Stimulated activated memory B cell treated with anti-CD40 and anti-IgM and Interleukin-4, amounts not matched to agents 10 μg/mL and 1 μg/mL and 100 μg/mL, for 72 hours (primary cell): ENCODE data around the gene NEU1.
"Not testable (repeated sequence)": the region's sequence is repeated elsewhere in the genome, so short reads cannot be mapped to it uniquely, and the experiment has no call there.

Source experiments
- ATAC-seq: fragments of 150-1000 bp; cut with Tn5 transposase; 2 replicates; pipeline ENCODE4 v1.10.0; 2021
- H3K27ac Mint-ChIP-seq: one replicate; pipeline ENCODE4 v1.8.0; 2022; ENCODE audit warnings: mild to moderate bottlenecking, mixed read lengths
- H3K27me3 Mint-ChIP-seq: one replicate; pipeline ENCODE4 v1.8.0; 2022; ENCODE audit warnings: mixed read lengths
- H3K36me3 Mint-ChIP-seq: one replicate; pipeline ENCODE4 v1.8.0; 2022; ENCODE audit warnings: mixed read lengths
- H3K4me1 Mint-ChIP-seq: one replicate; pipeline ENCODE4 v1.8.0; 2022; ENCODE audit warnings: mixed read lengths
- H3K4me3 Mint-ChIP-seq: one replicate; pipeline ENCODE4 v1.8.0; 2022; ENCODE audit warnings: mild to moderate bottlenecking, moderate library complexity, mixed read lengths
- H3K9me3 Mint-ChIP-seq: one replicate; pipeline ENCODE4 v1.8.0; 2022; ENCODE audit warnings: mixed read lengths

The NEU1 gene

GRCh38 chr6:31869343-31869742, 6.7 kb upstream of the NEU1 start:
- Mint-ChIP-seq H3K4me1 (peaks cover 4% of the 10 kb centered on the region), H3K9me3 (no peaks in the 10 kb centered on the region), H3K4me3 (no peak overlapping the region), H3K27me3 (peaks cover 8% of the 10 kb centered on the region), H3K27ac (no peak overlapping the region), H3K36me3 (no peaks in the 10 kb centered on the region)
- no peak for ATAC-seq

- H3K27me3 Mint-ChIP-seq, H3K27ac Mint-ChIP-seq, H3K4me3 Mint-ChIP-seq, H3K9me3 Mint-ChIP-seq, H3K36me3 Mint-ChIP-seq, ATAC-seq: not testable (repeated sequence)
- H3K4me1 Mint-ChIP-seq = peaks cover 12% of the 10 kb centered on the region
Measured at GRCh38 chr6:31868658-31868971, 6.0 kb upstream of the NEU1 start.

GRCh38 chr6:31865205-31866118, 2.8 kb upstream of the NEU1 start:
- no peak overlapping the region for H3K4me3 Mint-ChIP-seq

GRCh38 chr6:31864818-31865204, 2.2 kb upstream of the NEU1 start:
- Mint-ChIP-seq H3K4me1 (peaks cover 28% of the 10 kb centered on the region), H3K27ac (no peak overlapping the region), H3K36me3 (peaks cover 11% of the 10 kb centered on the region), H3K27me3 (no peaks in the 10 kb centered on the region), H3K9me3 (no peaks in the 10 kb centered on the region), H3K4me3 (no peak overlapping the region)
- ATAC-seq = no peak

More at GRCh38 chr6:31865205-31866118, 2.8 kb upstream of the NEU1 start:
- ATAC-seq = no peak
- peaks cover 28% of the 10 kb centered on the region for H3K4me1 Mint-ChIP-seq
- H3K36me3 Mint-ChIP-seq = peaks cover 5% of the 10 kb centered on the region
- H3K27ac Mint-ChIP-seq = no peak overlapping the region
- H3K9me3 Mint-ChIP-seq = no peaks in the 10 kb centered on the region
- H3K27me3 Mint-ChIP-seq = no peaks in the 10 kb centered on the region

GRCh38 chr6:31864123-31864562, 1.5 kb upstream of the NEU1 start:
- Mint-ChIP-seq H3K36me3 (peaks cover 17% of the 10 kb centered on the region), H3K4me1 (peaks cover 28% of the 10 kb centered on the region), H3K4me3 (peak overlapping the region; percentile 96), H3K27ac (peak overlapping the region; percentile 91)
- H3K27me3 Mint-ChIP-seq, ATAC-seq, H3K9me3 Mint-ChIP-seq: not testable (repeated sequence)

- H3K36me3 Mint-ChIP-seq = peaks cover 31% of the 10 kb centered on the region
- H3K27me3 Mint-ChIP-seq = no peaks in the 10 kb centered on the region
- no peak for ATAC-seq
Measured at GRCh38 chr6:31861919-31862343, 690 bp downstream of the NEU1 start.

GRCh38 chr6:31861150-31861549, 1.5 kb downstream of the NEU1 start:
- Mint-ChIP-seq H3K4me3 (peak overlapping the region; percentile 96), H3K27me3 (no peaks in the 10 kb centered on the region), H3K27ac (peak overlapping the region; percentile 91), H3K4me1 (peaks cover 28% of the 10 kb centered on the region), H3K36me3 (peaks cover 36% of the 10 kb centered on the region), H3K9me3 (no peaks in the 10 kb centered on the region)
- ATAC-seq = no peak

More at GRCh38 chr6:31861919-31862343, 690 bp downstream of the NEU1 start:
- peaks cover 28% of the 10 kb centered on the region for H3K4me1 Mint-ChIP-seq
- H3K4me3 Mint-ChIP-seq = peak overlapping the region; percentile 96
- no peaks in the 10 kb centered on the region for H3K9me3 Mint-ChIP-seq
- peak overlapping the region; percentile 91 for H3K27ac Mint-ChIP-seq

GRCh38 chr6:31860349-31860748, 2.3 kb downstream of the NEU1 start:
- Mint-ChIP-seq H3K27me3 (no peaks in the 10 kb centered on the region), H3K4me3 (no peak overlapping the region), H3K36me3 (peaks cover 36% of the 10 kb centered on the region), H3K9me3 (no peaks in the 10 kb centered on the region), H3K27ac (no peak overlapping the region), H3K4me1 (peaks cover 28% of the 10 kb centered on the region)
- ATAC-seq = no peak

- Mint-ChIP-seq H3K4me3 (no peak overlapping the region), H3K36me3 (peaks cover 36% of the 10 kb centered on the region), H3K4me1 (peaks cover 28% of the 10 kb centered on the region), H3K27ac (no peak overlapping the region), H3K9me3 (no peaks in the 10 kb centered on the region), H3K27me3 (no peaks in the 10 kb centered on the region)
- ATAC-seq = no peak
Measured at GRCh38 chr6:31859923-31860322, 2.7 kb downstream of the NEU1 start.

GRCh38 chr6:31858707-31859106, 3.9 kb downstream of the NEU1 start:
- H3K27ac Mint-ChIP-seq = no peak overlapping the region
- no peaks in the 10 kb centered on the region for H3K9me3 Mint-ChIP-seq
- peaks cover 36% of the 10 kb centered on the region for H3K36me3 Mint-ChIP-seq
- ATAC-seq = no peak
- no peaks in the 10 kb centered on the region for H3K27me3 Mint-ChIP-seq
- no peak overlapping the region for H3K4me3 Mint-ChIP-seq
- H3K4me1 Mint-ChIP-seq = peaks cover 17% of the 10 kb centered on the region

GRCh38 chr6:31857774-31858173, 4.8 kb downstream of the NEU1 start:
- not testable (repeated sequence) for H3K4me3 Mint-ChIP-seq, ATAC-seq, H3K27me3 Mint-ChIP-seq, H3K27ac Mint-ChIP-seq, H3K9me3 Mint-ChIP-seq
- Mint-ChIP-seq H3K4me1 (peaks cover 13% of the 10 kb centered on the region), H3K36me3 (peaks cover 38% of the 10 kb centered on the region)

- ATAC-seq, H3K27ac Mint-ChIP-seq, H3K4me1 Mint-ChIP-seq, H3K9me3 Mint-ChIP-seq, H3K27me3 Mint-ChIP-seq, H3K4me3 Mint-ChIP-seq: not testable (repeated sequence)
- peaks cover 18% of the 10 kb centered on the region for H3K36me3 Mint-ChIP-seq
Measured at GRCh38 chr6:31851980-31852718, 10.5 kb downstream of the NEU1 start.

GRCh38 chr6:31851485-31851832, 11.2 kb downstream of the NEU1 start:
- H3K27me3 Mint-ChIP-seq = no peaks in the 10 kb centered on the region
- H3K9me3 Mint-ChIP-seq = no peaks in the 10 kb centered on the region
- ATAC-seq = no peak
- H3K4me1 Mint-ChIP-seq = no peaks in the 10 kb centered on the region
- no peak overlapping the region for H3K4me3 Mint-ChIP-seq
- peaks cover 12% of the 10 kb centered on the region for H3K36me3 Mint-ChIP-seq
- no peak overlapping the region for H3K27ac Mint-ChIP-seq

- Mint-ChIP-seq H3K4me1 (no peaks in the 10 kb centered on the region), H3K27ac (no peak overlapping the region), H3K27me3 (no peaks in the 10 kb centered on the region), H3K36me3 (peaks cover 12% of the 10 kb centered on the region), H3K9me3 (no peaks in the 10 kb centered on the region), H3K4me3 (no peak overlapping the region)
- no peak for ATAC-seq
Measured at GRCh38 chr6:31850765-31851484, 11.7 kb downstream of the NEU1 start.

- Mint-ChIP-seq H3K27ac (no peak overlapping the region), H3K4me1 (no peaks in the 10 kb centered on the region), H3K9me3 (no peaks in the 10 kb centered on the region), H3K4me3 (no peak overlapping the region), H3K36me3 (peaks cover 13% of the 10 kb centered on the region), H3K27me3 (no peaks in the 10 kb centered on the region)
- no peak for ATAC-seq
Measured at GRCh38 chr6:31847276-31847978, 15.2 kb downstream of the NEU1 start.
